GM12878 (cell line): Measurements from ENCODE around the gene HDHD3. TPM values are rescaled to one million over a fixed set of nuclear protein-coding genes. Genes with fewer than 3 reads are reported as not detected.

Experiments used
- ATAC-seq: fragments of 200-7000 bp; cut with Tn5 transposase; 3 replicates; pipeline ENCODE4 v1.9.1; 2020; ENCODE audit warnings: mild to moderate bottlenecking, moderate library complexity
- BruUV-seq: library from RNA; stranded (reverse); fragments of 400-500 nt; replicated peaks from 2 replicates; lab custom pipeline; 2021; lab: Mats Ljungman, UMichigan
- CTCF ChIA-PET: fragments of 300-600 bp; sonication (Branson Sonifier 250); formaldehyde crosslinking; extraction: SDS; loops from one replicate; lab custom pipeline; 2021; ENCODE audit warnings: inconsistent platforms; lab: Yijun Ruan, JAX
- POLR2A ChIA-PET: fragments of 350-600 bp; formaldehyde crosslinking; extraction: SDS; loops from one replicate; lab custom pipeline; 2021; ENCODE audit warnings: inconsistent platforms; lab: Charles Lee
- RAD21 ChIA-PET: fragments of 300-600 bp; sonication (Branson Sonifier 250); formaldehyde crosslinking; loops from one replicate; lab custom pipeline; 2023; ENCODE audit warnings: antibody characterized with exemption; ENCODE audit not compliant: unreplicated experiment; lab: Charles Lee
- SMC1A ChIA-PET: fragments of 300-600 bp; sonication (Branson Sonifier 250); formaldehyde crosslinking; loops from one replicate; lab custom pipeline; 2023; ENCODE audit not compliant: unreplicated experiment, uncharacterized antibody; lab: Charles Lee
- DNase-seq: peaks from one replicate; pipeline ENCODE4 v3.0.0-alpha.2; 2011; ENCODE audit warnings: low read depth, low spot score
- FAIRE-seq: peaks from 3 replicates; lab custom pipeline; 2011; peaks lifted over from hg19 to GRCh38; lab: Jason Lieb, UNC
- H2AFZ ChIP-seq: 2 replicates; pipeline ENCODE4 v1.6.0; 2011; ENCODE audit warnings: low read depth, low read length, control low read depth; ENCODE audit not compliant: control insufficient read depth
- H3K27ac ChIP-seq: 2 replicates; pipeline ENCODE4 v1.5.1; 2011; ENCODE audit warnings: control low read depth; ENCODE audit not compliant: control insufficient read depth, insufficient read depth
- H3K27me3 ChIP-seq, 2 experiments: replicated peaks in 1 of 2; 2 replicates each; pipeline versions ENCODE4 v1.6.0 to v1.6.1; 2011; ENCODE audit warnings: low read length in 1 of 2; ENCODE audit not compliant: control insufficient read depth in 2 of 2, insufficient read depth in 2 of 2
- H3K36me3 ChIP-seq, 2 experiments: 2 replicates each; pipeline ENCODE4 v1.5.1; 2011; ENCODE audit warnings: low read length in 1 of 2; ENCODE audit not compliant: control insufficient read depth in 2 of 2, insufficient read depth in 2 of 2
- H3K4me1 ChIP-seq: 2 replicates; pipeline ENCODE4 v1.6.1; 2011; ENCODE audit warnings: mild to moderate bottlenecking, low read length, moderate library complexity, mixed read lengths; ENCODE audit not compliant: control insufficient read depth, insufficient read depth
- H3K4me2 ChIP-seq: 2 replicates; pipeline ENCODE4 v1.6.0; 2011; ENCODE audit warnings: control low read depth; ENCODE audit not compliant: control insufficient read depth, insufficient read depth
- H3K4me3 ChIP-seq: fragments of 200-600 bp; sonication (generic); 2 replicates; pipeline ENCODE4 v1.5.1; 2016
- H3K79me2 ChIP-seq: 2 replicates; pipeline ENCODE4 v1.6.0; 2011; ENCODE audit warnings: low read length; ENCODE audit not compliant: control insufficient read depth, insufficient read depth
- H3K9ac ChIP-seq: 2 replicates; pipeline ENCODE4 v1.8.0; 2011; ENCODE audit warnings: low read length, control low read depth, mixed read lengths; ENCODE audit not compliant: control insufficient read depth, insufficient read depth
- H3K9me3 ChIP-seq: replicated peaks from 3 replicates; pipeline ENCODE4 v1.5.1; 2011; ENCODE audit warnings: mild to moderate bottlenecking, low read length; ENCODE audit not compliant: control insufficient read depth, insufficient read depth
- H4K20me1 ChIP-seq: 2 replicates; pipeline ENCODE4 v1.6.0; 2011; ENCODE audit not compliant: control insufficient read depth, insufficient read depth
- ATF7 ChIP-seq: fragments of 450-650 bp; IDR thresholded peaks from 2 replicates; pipeline ENCODE4 v1.6.1; 2016; ENCODE audit warnings: low read depth, mild to moderate bottlenecking
- CBX3 ChIP-seq: fragments of 200-600 bp; sonication (generic); IDR thresholded peaks from 2 replicates; pipeline ENCODE4 v1.6.1; 2016; ENCODE audit warnings: low read depth, borderline replicate concordance
- IKZF2 ChIP-seq, 2 experiments: fragments of 450-650 bp; IDR thresholded peaks; 2 replicates each; pipeline ENCODE4 v1.6.1; 2017; ENCODE audit warnings: mild to moderate bottlenecking in 2 of 2, moderate library complexity in 2 of 2
- MEF2A ChIP-seq: IDR thresholded peaks from 2 replicates; pipeline ENCODE4 v1.6.1; 2011; ENCODE audit warnings: low read depth, mild to moderate bottlenecking, low read length, moderate library complexity; ENCODE audit not compliant: insufficient read depth
- NFYA ChIP-seq: IDR thresholded peaks from 2 replicates; pipeline ENCODE4 v1.6.1; 2011; ENCODE audit warnings: low read depth, mild to moderate bottlenecking, low read length, improper control_type of control experiment, borderline replicate concordance
- NR2C1 ChIP-seq: fragments of 450-650 bp; IDR thresholded peaks from 2 replicates; pipeline ENCODE4 v1.6.1; 2017; ENCODE audit warnings: antibody characterized with exemption, mild to moderate bottlenecking, moderate library complexity
- PKNOX1 ChIP-seq: fragments of 450-650 bp; IDR thresholded peaks from 2 replicates; pipeline ENCODE4 v1.6.1; 2016; ENCODE audit warnings: mild to moderate bottlenecking
- POLR2A ChIP-seq: IDR thresholded peaks from 2 replicates; pipeline ENCODE4 v1.6.1; 2011; ENCODE audit warnings: low read depth, mild to moderate bottlenecking, low read length
- POLR2AphosphoS2 ChIP-seq: IDR thresholded peaks from 2 replicates; pipeline ENCODE4 v1.6.1; 2011; ENCODE audit warnings: low read depth, mild to moderate bottlenecking, low read length, improper control_type of control experiment, moderate library complexity
- PRDM15 ChIP-seq: fragments of 450-650 bp; formaldehyde crosslinking; IDR thresholded peaks from 2 replicates; pipeline ENCODE4 v1.4.0; 2020; ENCODE audit warnings: mild to moderate bottlenecking, moderate library complexity
- RAD51 ChIP-seq: fragments of 450-650 bp; IDR thresholded peaks from 2 replicates; pipeline ENCODE4 v1.6.1; 2016; ENCODE audit warnings: moderate library complexity, mild to moderate bottlenecking, inconsistent platforms
- SIN3A ChIP-seq: IDR thresholded peaks from 2 replicates; pipeline ENCODE4 v1.6.1; 2012; ENCODE audit warnings: low read depth, low read length, improper control_type of control experiment
- STAT3 ChIP-seq: IDR thresholded peaks from 2 replicates; pipeline ENCODE4 v1.6.1; 2011; ENCODE audit warnings: low read depth, low read length, improper control_type of control experiment
- TCF3 ChIP-seq: IDR thresholded peaks from 2 replicates; pipeline ENCODE4 v1.6.1; 2012; ENCODE audit warnings: low read depth, mild to moderate bottlenecking, low read length, borderline replicate concordance; ENCODE audit not compliant: insufficient read depth
- ZNF217 ChIP-seq: fragments of 450-650 bp; IDR thresholded peaks from 2 replicates; pipeline ENCODE4 v1.6.1; 2017; ENCODE audit warnings: antibody characterized with exemption, mild to moderate bottlenecking
- ZNF24 ChIP-seq: fragments of 450-650 bp; IDR thresholded peaks from 2 replicates; pipeline ENCODE4 v1.6.1; 2017; ENCODE audit warnings: antibody characterized with exemption, mild to moderate bottlenecking
- WGBS: methylation state at CpG from one replicate; pipeline ENCODE4 v1.1.6; 2016; ENCODE audit warnings: low lambda C conversion rate; ENCODE audit not compliant: insufficient replicate concordance, insufficient coverage; ENCODE audit errors: missing lambda C conversion rate; 5-methylcytosine and 5-hydroxymethylcytosine counted together
- in situ Hi-C: fragments of 300-500 bp; cut with MboI; formaldehyde crosslinking; loops from 9 replicates; pipeline ENCODE4 v1.14.3; 2018; ENCODE audit warnings: mixed read lengths
- intact Hi-C: fragments of 100-400 bp; cut with micrococcal nuclease; formaldehyde crosslinking; loops from one replicate; pipeline ENCODE4 v1.14.2; 2022; ENCODE audit not compliant: unreplicated experiment
- polyA plus RNA-seq, 11 experiments: library from polyadenylated mRNA; depleted of rRNA in 4 of 11; unstranded in 6 of 11; stranded (reverse) in 5 of 11; fragments of >200 nt; fragmentation: Nextera tagmentation in 4 of 11; fragmentation: Illumina TruSeq in 1 of 11; extraction: Ambion mirVana in 4 of 11; extraction: Trizol in 1 of 11; gene quantifications; 1 replicate in 1 of 11; 2 replicates in 10 of 11; pipeline versions ENCODE4 v1.2.1 to v1.2.3, GENCODE V29; 2011 to 2016; ENCODE audit warnings: inconsistent platforms in 2 of 11, missing spikeins in 2 of 11, low read depth in 1 of 11
- total RNA-seq, 4 experiments: library from RNA; depleted of rRNA in 3 of 4; stranded (reverse); fragments of >200 nt in 3 of 4; fragmentation: Illumina TruSeq in 1 of 4; extraction: Trizol in 1 of 4; gene quantifications; 2 replicates each; pipeline versions ENCODE4 v1.2.1 to v1.2.3, GENCODE V29; 2013 to 2021

HDHD3 gene
- total and polyA plus RNA-seq, 10 of the 15 experiments (the other 5 are each of a cell fraction or from before 2014, with no cell fraction given), result 1.3 to 29.4 (median 17.9) TPM

GRCh38 chr9:113348437-113348836 is 28.3 kb downstream of the HDHD3 start (continued):
- no peak for TF ChIP-seq ZNF24
- TF ChIP-seq PKNOX1, result no peak
- no peak for TF ChIP-seq ATF7
- no peak for TF ChIP-seq NFYA
- no peak for TF ChIP-seq PRDM15

- 67% methylated on average over 1 of the region's 1 CpG for WGBS
- intact Hi-C loops (no loop called here), in situ Hi-C loops (no loop called here)
- ATAC-seq, result no peak
- ChIA-PET CTCF (interaction anchor here (0.6 to 1.7 kb wide), 3 partner anchors 61 to 1239 kb away, joined by 3 to 4 read pairs (median 3); no protein-coding TSS in a partner anchor), POLR2A (interaction anchor here (0.5 kb wide), 1 partner anchor 534 kb away, joined by 7 read pairs; no protein-coding TSS in a partner anchor), SMC1A (interaction anchor here (0.9 to 1.3 kb wide), 2 partner anchors 192 to 236 kb away, joined by 3 read pairs; no protein-coding TSS in a partner anchor), RAD21 (no interaction called here)
- peaks cover 11% of the 10 kb centered on the region for H3K4me1 ChIP-seq
- H3K4me3 ChIP-seq, result no peak overlapping the region
- H3K27ac ChIP-seq, result no peak overlapping the region
- TF ChIP-seq POLR2AphosphoS2 (no peak), POLR2A (no peak), RAD51 (no peak), IKZF2 (IDR thresholded peaks at IDR 0.05) (no peak), ZNF217 (no peak), SIN3A (no peak), MEF2A (no peak), NR2C1 (no peak), STAT3 (no peak), CBX3 (no peak), TCF3 (no peak)
- H3K9me3 ChIP-seq, result no peaks in the 10 kb centered on the region
- H3K79me2 ChIP-seq, result no peaks in the 10 kb centered on the region
- no peaks in the 10 kb centered on the region for H4K20me1 ChIP-seq
- DNase-seq, result no peak
- H3K4me2 ChIP-seq, result no peak overlapping the region
- no peak for FAIRE-seq
- no peaks in the 10 kb centered on the region for H3K36me3 ChIP-seq
- BruUV-seq, result no TSS peak
- no peak overlapping the region for H3K9ac ChIP-seq
- 0 out of 2 replicates have a peak overlapping the region, but pooled peaks have one; percentile 4 for H2AFZ ChIP-seq
- H3K27me3 ChIP-seq, result no peaks in the 10 kb centered on the region; a peak in 2 of 4 replicates
Measured at GRCh38 chr9:113345671-113346070, 31.1 kb downstream of the HDHD3 start.
